Measurements from ENCODE around the gene TMEM33. TPM values are rescaled to one million over a fixed set of nuclear protein-coding genes. Genes with fewer than 3 reads are reported as not detected.

TMEM33 gene
- total RNA-seq, 1 experiment from 2014 or later: 81.4 TPM

GRCh38 chr4:41949531-41949930, 14.3 kb downstream of the TMEM33 start:
- Mint-ChIP-seq H3K36me3 (peaks cover 57% of the 10 kb centered on the region), H3K27ac (no peak overlapping the region), H3K9me3 (no peaks in the 10 kb centered on the region), H3K4me3 (no peak overlapping the region), H3K27me3 (ENCODE audit: low read depth) (no peaks in the 10 kb centered on the region), H3K4me1 (no peaks in the 10 kb centered on the region)
- no peak for ATAC-seq
- no peak for TF ChIP-seq JUN (CRISPR knock-in tag; IDR thresholded peaks at IDR 0.05)
- TF ChIP-seq TCF7 (CRISPR knock-in tag; IDR thresholded peaks at IDR 0.05; ENCODE audit: low read depth): no peak
- no peak for TF ChIP-seq ZNF512 (CRISPR knock-in tag; IDR thresholded peaks at IDR 0.05; ENCODE audit: borderline replicate concordance)
- POLR2A ChIA-PET: no interaction called here
- CTCF ChIA-PET: interaction anchor here (0.6 kb wide), 1 partner anchor 223 kb away, joined by 5 read pairs; no protein-coding TSS in a partner anchor
- DNase-seq (ENCODE audit: low spot score): no peak

GRCh38 chr4:41957634-41958033, 22.4 kb downstream of the TMEM33 start:
- POLR2A ChIA-PET: interaction anchor here (0.7 kb wide), 1 partner anchor 23 kb away, joined by 4 read pairs; no protein-coding TSS in a partner anchor
- Mint-ChIP-seq H3K27ac (no peak overlapping the region), H3K36me3 (peaks cover 24% of the 10 kb centered on the region), H3K27me3 (ENCODE audit: low read depth) (no peaks in the 10 kb centered on the region), H3K4me3 (no peak overlapping the region), H3K9me3 (no peaks in the 10 kb centered on the region), H3K4me1 (peaks cover 2% of the 10 kb centered on the region)
- ATAC-seq: peak; percentile 57
- CTCF ChIA-PET: interaction anchor here (0.7 to 1.7 kb wide), 7 partner anchors 11 to 958 kb away, joined by 3 to 6 read pairs (median 3); no protein-coding TSS in a partner anchor
- 0 out of 2 replicates have a peak, but pooled peaks have one; percentile 32 for TF ChIP-seq CTCF (IDR thresholded peaks at IDR 0.05)
- TF ChIP-seq E2F1 (CRISPR knock-in tag; IDR thresholded peaks at IDR 0.05): no peak
- no peak for TF ChIP-seq OVOL2 (CRISPR knock-in tag; IDR thresholded peaks at IDR 0.05; ENCODE audit: borderline replicate concordance)
- TF ChIP-seq PREB (CRISPR knock-in tag; IDR thresholded peaks at IDR 0.05; ENCODE audit: borderline replicate concordance): no peak
- DNase-seq (ENCODE audit: low spot score): no peak

- H3K4me3 Mint-ChIP-seq: no peak overlapping the region
- no peaks in the 10 kb centered on the region for H3K27me3 Mint-ChIP-seq (ENCODE audit: low read depth)
- H3K36me3 Mint-ChIP-seq: peaks cover 6% of the 10 kb centered on the region
- no peak for DNase-seq (ENCODE audit: low spot score)
- no peak overlapping the region for H3K27ac Mint-ChIP-seq
- ChIA-PET CTCF (interaction anchor here (0.8 to 1.1 kb wide), 3 partner anchors 21 to 110 kb away, joined by 3 read pairs; no protein-coding TSS in a partner anchor), POLR2A (no interaction called here)
- H3K9me3 Mint-ChIP-seq: peaks cover 6% of the 10 kb centered on the region
- TF ChIP-seq SOX15 (CRISPR knock-in tag; IDR thresholded peaks at IDR 0.05) (no peak), CREB1 (CRISPR knock-in tag; IDR thresholded peaks at IDR 0.05) (no peak), ZNF219 (CRISPR knock-in tag; IDR thresholded peaks at IDR 0.05; ENCODE audit: borderline replicate concordance) (no peak)
- H3K4me1 Mint-ChIP-seq: peaks cover 2% of the 10 kb centered on the region
- ATAC-seq: no peak
Measured at GRCh38 chr4:41963105-41963504, 27.9 kb downstream of the TMEM33 start.

GRCh38 chr4:41964401-41964800, 29.2 kb downstream of the TMEM33 start:
- ATAC-seq (no peak), DNase-seq (ENCODE audit: low spot score) (no peak)
- POLR2A ChIA-PET: no interaction called here
- Mint-ChIP-seq H3K4me1 (peaks cover 1% of the 10 kb centered on the region), H3K27ac (no peak overlapping the region), H3K27me3 (ENCODE audit: low read depth) (no peaks in the 10 kb centered on the region), H3K4me3 (no peak overlapping the region), H3K36me3 (peaks cover 18% of the 10 kb centered on the region), H3K9me3 (peaks cover 19% of the 10 kb centered on the region)
- CTCF ChIA-PET: no interaction called here
- TF ChIP-seq ZNF232 (CRISPR knock-in tag; IDR thresholded peaks at IDR 0.05) (no peak), JUN (CRISPR knock-in tag; IDR thresholded peaks at IDR 0.05) (no peak), ELF4 (CRISPR knock-in tag; IDR thresholded peaks at IDR 0.05; ENCODE audit: low read depth) (no peak), USF2 (CRISPR knock-in tag; IDR thresholded peaks at IDR 0.05) (no peak), NFATC4 (CRISPR knock-in tag; IDR thresholded peaks at IDR 0.05) (no peak), USF1 (CRISPR knock-in tag; IDR thresholded peaks at IDR 0.05) (no peak), FOXJ3 (CRISPR knock-in tag; IDR thresholded peaks at IDR 0.05; ENCODE audit: borderline replicate concordance) (no peak)

All from WTC11 (cell line).